ENCODE measurements around the gene XRCC1. TPM values are rescaled to one million over a fixed set of nuclear protein-coding genes. Genes with fewer than 3 reads are reported as not detected.

XRCC1 gene
- total and polyA plus RNA-seq, 2 of the 4 experiments (the other 2 are of a cell fraction), result 12.5 to 21.3 TPM

- in situ Hi-C loops (cut with MboI; ENCODE audit: low sequenced_read_pairs), result loop anchor here (5.0 to 10.0 kb wide), 2 partner anchors 72 to 415 kb away; no protein-coding TSS in a partner anchor
- Histone ChIP-seq H3K4me2 (ENCODE audit: low read depth, low read length) (no peak overlapping the region), H3K23ac (ENCODE audit: low read depth, low read length) (no peak overlapping the region), H2AK9ac (replicated peaks; ENCODE audit: low read depth, low read length, poor library complexity) (peak overlapping the region; percentile 66), H3K18ac (ENCODE audit: low read depth, low read length) (no peak overlapping the region), H3K9me1 (ENCODE audit: insufficient read depth, low read length) (peaks cover 7% of the 10 kb centered on the region), H3K9me3 (ENCODE audit: control insufficient read depth, insufficient read depth, low read length) (no peaks in the 10 kb centered on the region), H3K9ac (ENCODE audit: low read depth, low read length) (no peak overlapping the region), H4K5ac (ENCODE audit: low read depth, low read length) (no peak overlapping the region), H3K27me3 (ENCODE audit: control insufficient read depth, insufficient read depth, low read length) (no peaks in the 10 kb centered on the region), H2BK20ac (ENCODE audit: low read depth, low read length) (no peak overlapping the region), H2AK5ac (ENCODE audit: low read depth, low read length) (no peak overlapping the region), H3K4me3 (ENCODE audit: insufficient read depth, low read depth, low read length) (no peak overlapping the region), H2BK5ac (ENCODE audit: low read depth, low read length, poor library complexity, severe bottlenecking) (no peak overlapping the region), H3K36me3 (ENCODE audit: control insufficient read depth, insufficient read depth, low read length) (peaks cover 3% of the 10 kb centered on the region), H3K4me1 (ENCODE audit: control insufficient read depth, insufficient read depth, low read length) (no peaks in the 10 kb centered on the region), H3K27ac (ENCODE audit: insufficient read depth, low read length) (no peak overlapping the region), H2AFZ (replicated peaks; ENCODE audit: low read length, poor library complexity) (peak overlapping the region; percentile 71), H4K20me1 (ENCODE audit: insufficient read depth, low read length) (no peaks in the 10 kb centered on the region), H3K56ac (ENCODE audit: extremely low read depth, insufficient read depth, low read length) (no peak overlapping the region), H4K8ac (ENCODE audit: low read depth in 2 of 2, low read length in 2 of 2) (no peak overlapping the region), H2BK120ac (ENCODE audit: low read depth, low read length) (no peak overlapping the region), H4K91ac (ENCODE audit: insufficient read depth, low read depth, low read length) (no peak overlapping the region), H3K4ac (ENCODE audit: low read depth, low read length) (no peak overlapping the region), H2BK15ac (ENCODE audit: low read depth, low read length) (no peak overlapping the region), H3K14ac (replicated peaks; ENCODE audit: low read depth, low read length) (no peak overlapping the region), H3K79me1 (ENCODE audit: low read depth in 1 of 2, low read length in 2 of 2) (peaks cover 21 to 54% of the 10 kb centered on the region in 2 experiments)
- DNase-seq, result peak; percentile 97
- CTCF ChIA-PET, result interaction anchor here (0.5 to 3.0 kb wide), 12 partner anchors 9 to 818 kb away, joined by 3 to 23 read pairs (median 6); partner anchors contain the start of gene PHLDB3
- intact Hi-C loops (cut with micrococcal nuclease), result loop anchor here (1.0 kb wide), 2 partner anchors 72 to 415 kb away; no protein-coding TSS in a partner anchor
- ATAC-seq (ENCODE audit: low read depth), result peak; percentile 91
- POLR2A ChIA-PET (ENCODE audit: unreplicated experiment), result interaction anchor here (1.0 kb wide), 1 partner anchor 73 kb away, joined by 13 read pairs; no protein-coding TSS in a partner anchor
- BruUV-seq (replicated peaks), result no TSS peak
- dilution Hi-C loops (cut with HindIII; ENCODE audit: low sequenced_read_pairs, unreplicated experiment), result no loop called here
- 80% methylated on average over 1 of the region's 10 CpGs; no CpG with 5 or more reads in 1 of the 2 experiments for WGBS, 2 experiments (ENCODE audit: extremely low coverage in 2 of 2, insufficient read length in 1 of 2)
- TF ChIP-seq CEBPB (IDR thresholded peaks at IDR 0.05; ENCODE audit: low read depth, low read length) (no peak), MXI1 (IDR thresholded peaks at IDR 0.05; ENCODE audit: borderline replicate concordance, low read depth, low read length) (no peak), NFE2L2 (IDR thresholded peaks at IDR 0.05; ENCODE audit: low read depth, low read length) (no peak), BHLHE40 (IDR thresholded peaks at IDR 0.05; ENCODE audit: low read depth, low read length) (0 out of 2 replicates have a peak, but pooled peaks have one; percentile 36), MAFK (IDR thresholded peaks at IDR 0.05; ENCODE audit: low read depth, low read length) (no peak), RFX5 (IDR thresholded peaks at IDR 0.05; ENCODE audit: low read depth, low read length) (no peak), RAD21 (IDR thresholded peaks at IDR 0.05; ENCODE audit: low read length) (peak; percentile 98), FOS (IDR thresholded peaks at IDR 0.05; ENCODE audit: low read depth, low read length) (no peak), RCOR1 (IDR thresholded peaks at IDR 0.05; ENCODE audit: insufficient replicate concordance, low read length) (peak; percentile 59), CHD1 (IDR thresholded peaks at IDR 0.05; ENCODE audit: low read depth, low read length) (no peak), SMC3 (IDR thresholded peaks at IDR 0.05; ENCODE audit: low read depth, low read length) (peak; percentile 98), ELK1 (IDR thresholded peaks at IDR 0.05; ENCODE audit: borderline replicate concordance, low read depth, low read length) (no peak), MAZ (IDR thresholded peaks at IDR 0.05; ENCODE audit: borderline replicate concordance, low read depth, low read length) (peak; percentile 22; the same call in 1 of the 2 replicates)
- TF ChIP-seq, protein P1, sequence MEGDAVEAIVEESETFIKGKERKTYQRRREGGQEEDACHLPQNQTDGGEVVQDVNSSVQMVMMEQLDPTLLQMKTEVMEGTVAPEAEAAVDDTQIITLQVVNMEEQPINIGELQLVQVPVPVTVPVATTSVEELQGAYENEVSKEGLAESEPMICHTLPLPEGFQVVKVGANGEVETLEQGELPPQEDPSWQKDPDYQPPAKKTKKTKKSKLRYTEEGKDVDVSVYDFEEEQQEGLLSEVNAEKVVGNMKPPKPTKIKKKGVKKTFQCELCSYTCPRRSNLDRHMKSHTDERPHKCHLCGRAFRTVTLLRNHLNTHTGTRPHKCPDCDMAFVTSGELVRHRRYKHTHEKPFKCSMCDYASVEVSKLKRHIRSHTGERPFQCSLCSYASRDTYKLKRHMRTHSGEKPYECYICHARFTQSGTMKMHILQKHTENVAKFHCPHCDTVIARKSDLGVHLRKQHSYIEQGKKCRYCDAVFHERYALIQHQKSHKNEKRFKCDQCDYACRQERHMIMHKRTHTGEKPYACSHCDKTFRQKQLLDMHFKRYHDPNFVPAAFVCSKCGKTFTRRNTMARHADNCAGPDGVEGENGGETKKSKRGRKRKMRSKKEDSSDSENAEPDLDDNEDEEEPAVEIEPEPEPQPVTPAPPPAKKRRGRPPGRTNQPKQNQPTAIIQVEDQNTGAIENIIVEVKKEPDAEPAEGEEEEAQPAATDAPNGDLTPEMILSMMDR (conservative IDR thresholded peaks at IDR 0.05; ENCODE audit: low read depth, low read length), result peak; percentile 98
These were observed 55.8 kb downstream of the XRCC1 start for GRCh38 chr19:43519436-43520088.
